ENCODE results near the gene GGN.
"Not testable (repeated sequence)": the region's sequence is repeated elsewhere in the genome, so short reads cannot be mapped to it uniquely, and the experiment has no call there.

The GGN gene, protein sequence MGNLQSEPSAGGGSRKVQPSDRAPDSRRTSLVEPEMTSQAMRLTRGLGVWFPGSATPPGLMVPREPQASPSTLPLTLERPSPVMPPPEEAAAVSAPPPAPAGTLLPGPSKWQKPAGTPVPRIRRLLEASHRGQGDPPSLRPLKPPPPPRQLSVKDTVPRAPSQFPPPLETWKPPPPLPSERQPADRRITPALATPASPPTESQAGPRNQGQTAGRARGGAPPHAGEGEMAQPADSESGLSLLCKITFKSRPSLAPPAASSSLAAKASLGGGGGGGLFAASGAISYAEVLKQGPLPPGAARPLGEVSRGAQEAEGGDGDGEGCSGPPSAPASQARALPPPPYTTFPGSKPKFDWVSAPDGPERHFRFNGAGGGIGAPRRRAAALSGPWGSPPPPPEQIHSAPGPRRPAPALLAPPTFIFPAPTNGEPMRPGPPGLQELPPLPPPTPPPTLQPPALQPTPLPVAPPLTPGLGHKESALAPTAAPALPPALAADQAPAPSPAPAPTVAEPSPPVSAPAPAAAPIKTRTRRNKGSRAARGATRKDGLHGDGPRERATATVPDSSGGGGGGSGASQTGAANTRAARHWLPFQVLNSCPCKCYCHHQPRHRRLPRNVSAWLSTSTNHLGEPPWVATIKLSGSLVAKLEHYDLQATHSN

DNA sequence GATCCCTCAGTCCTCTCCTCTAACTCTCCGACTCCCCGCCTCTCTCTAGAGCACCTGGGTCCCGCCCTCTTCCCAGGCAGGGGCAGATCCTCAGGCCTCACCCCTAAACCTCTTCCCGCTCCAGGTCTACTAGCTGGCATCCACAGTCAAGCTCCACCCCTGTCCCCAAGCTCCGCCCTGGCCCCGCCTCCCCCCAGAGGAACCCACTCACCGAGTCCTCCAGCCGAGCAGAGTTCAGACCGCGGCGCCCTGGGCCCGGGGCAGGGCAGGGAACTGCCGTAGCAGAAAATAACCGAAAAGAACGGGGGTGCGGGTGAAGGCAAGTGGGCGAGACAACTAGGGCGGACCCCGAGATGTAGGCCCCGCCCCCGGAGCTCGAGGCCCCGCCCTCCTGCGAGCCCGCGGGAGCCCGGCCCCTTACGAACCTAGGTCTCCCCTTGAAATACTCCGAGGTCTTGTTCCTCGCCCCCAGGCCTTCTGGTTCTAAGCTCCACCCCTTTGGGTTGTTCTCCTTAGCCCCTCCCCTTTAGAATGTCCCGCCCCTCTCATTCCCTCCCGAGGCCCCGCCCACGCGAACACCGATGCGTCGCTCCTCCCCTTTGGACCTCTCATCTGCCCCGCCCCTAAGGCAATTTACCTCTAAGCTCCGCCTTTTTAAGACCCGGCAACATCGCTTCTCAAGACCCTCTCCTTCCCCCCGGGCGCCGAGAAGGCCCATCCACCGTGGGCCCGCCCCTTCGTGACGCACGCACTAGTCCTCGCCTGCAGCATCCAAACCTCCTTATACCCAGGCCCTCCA, at the start of gene GGN:
Gene GGN, minus strand, starts transcription at position 485 of the 799 bp plus-strand sequence. CDS start 773 bp downstream, outside the sequence.
- peak; percentile 94 for DNase-seq

DNA sequence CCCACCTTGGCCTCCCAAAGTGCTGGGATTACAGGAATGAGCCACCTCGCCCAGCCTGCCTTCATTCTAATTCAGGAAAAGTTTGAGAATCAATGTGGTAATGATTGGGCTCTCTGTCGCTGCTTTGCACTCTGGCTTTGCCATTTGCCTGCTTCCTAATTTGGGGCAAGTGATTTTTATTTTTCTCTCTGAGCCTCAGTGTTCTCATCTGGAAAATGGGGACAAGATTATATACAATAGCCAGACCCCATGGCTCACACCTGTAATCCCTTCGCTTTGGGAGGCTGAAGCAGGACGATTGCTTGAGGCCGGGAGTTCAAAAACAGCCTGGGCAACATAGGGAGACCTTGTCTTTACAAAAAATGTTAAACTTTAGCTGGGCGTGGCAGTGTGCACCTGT, 49.5 kb upstream of the GGN start:
- no peak for DNase-seq

DNA sequence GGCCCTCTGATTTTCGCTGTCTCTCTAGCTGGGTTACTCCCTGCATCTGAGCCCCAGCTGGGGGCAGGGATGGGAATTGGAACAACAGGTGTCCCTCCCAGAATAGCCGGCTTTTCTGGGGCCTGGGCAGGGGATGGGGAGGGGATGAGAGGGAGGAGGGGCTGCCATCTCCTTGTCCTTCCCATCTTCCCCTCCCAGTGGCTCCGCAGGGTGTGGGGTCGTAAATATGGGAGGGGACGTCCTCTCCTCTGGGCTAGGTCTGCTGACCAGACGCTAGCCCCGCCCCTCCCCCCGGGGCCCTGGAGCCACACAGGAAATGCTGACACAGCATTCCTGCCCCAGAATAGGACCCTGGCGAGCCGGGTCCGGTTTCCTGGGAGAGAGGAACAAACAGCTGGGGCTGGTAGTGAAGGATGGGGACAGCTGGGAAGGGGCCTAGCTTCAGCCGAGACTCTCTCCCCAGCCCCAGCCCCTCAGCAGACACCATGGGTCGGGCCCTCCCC, 46.8 kb upstream of the GGN start:
- DNase-seq: no peak

DNA sequence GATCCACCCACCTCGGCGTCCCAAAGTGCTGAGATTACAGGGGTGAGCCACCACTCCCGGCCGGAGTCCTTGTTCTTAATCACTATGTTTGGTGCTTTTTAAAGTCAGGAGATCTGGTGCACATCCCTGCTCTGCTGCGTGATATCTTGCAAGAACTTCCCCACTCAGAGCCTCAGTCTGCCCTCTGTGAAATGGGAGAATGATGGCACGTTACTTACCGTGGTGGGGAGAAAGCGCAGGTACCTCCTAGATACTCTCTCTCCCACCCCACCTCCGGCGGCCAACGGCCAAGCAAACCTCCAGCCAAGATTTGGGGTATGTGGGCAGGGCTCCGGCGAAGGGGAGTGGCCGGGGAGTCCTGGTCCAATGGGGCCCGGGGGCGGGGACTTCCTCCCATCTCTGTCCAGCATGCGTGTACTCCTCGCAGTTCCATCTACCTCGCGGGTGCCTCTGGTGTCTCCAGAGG, 45.5 kb upstream of the GGN start, which contains the start of gene RYR1:
Gene RYR1, plus strand, starts transcription at position 424 of the 466 bp plus-strand sequence. CDS start 139 bp downstream, outside the sequence.
- DNase-seq: peak; percentile 15

DNA sequence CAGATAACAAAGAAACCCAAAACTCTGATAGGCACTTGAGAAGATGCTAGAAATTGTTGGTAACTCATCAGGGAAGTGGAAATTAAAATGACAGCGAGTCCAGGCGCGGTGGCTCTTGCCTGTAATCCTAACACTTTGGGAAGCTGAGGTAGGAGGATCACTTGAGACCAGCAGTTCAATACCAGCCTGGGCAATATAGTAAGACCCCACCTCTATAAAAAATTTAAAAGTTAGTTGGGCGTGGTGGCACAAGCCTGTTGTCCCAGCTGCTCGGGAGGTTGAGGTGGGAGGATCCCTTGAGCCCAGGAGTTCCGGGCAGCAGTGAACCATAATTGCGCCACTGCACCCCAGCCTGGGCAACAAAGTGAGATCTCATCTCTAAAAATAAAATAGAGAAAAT, 43.1 kb upstream of the GGN start:
- DNase-seq: no peak

DNA sequence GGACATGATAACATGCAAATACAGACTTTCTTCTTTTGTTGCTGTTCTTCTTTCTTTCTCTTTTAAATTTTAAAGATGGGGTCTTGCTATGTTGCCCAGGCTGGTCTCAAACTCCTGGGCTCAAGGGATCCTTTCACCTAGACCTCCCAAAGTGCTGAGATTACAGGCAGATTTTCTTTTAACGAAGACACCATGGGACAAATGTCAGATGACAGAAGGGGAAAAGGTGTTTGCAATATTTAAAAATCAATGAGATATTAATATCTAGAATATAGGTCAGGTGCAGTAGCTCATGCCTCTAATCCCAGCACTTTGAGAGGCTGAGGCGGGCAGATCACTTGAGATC, 42.0 kb upstream of the GGN start:
- DNase-seq: no peak

DNA sequence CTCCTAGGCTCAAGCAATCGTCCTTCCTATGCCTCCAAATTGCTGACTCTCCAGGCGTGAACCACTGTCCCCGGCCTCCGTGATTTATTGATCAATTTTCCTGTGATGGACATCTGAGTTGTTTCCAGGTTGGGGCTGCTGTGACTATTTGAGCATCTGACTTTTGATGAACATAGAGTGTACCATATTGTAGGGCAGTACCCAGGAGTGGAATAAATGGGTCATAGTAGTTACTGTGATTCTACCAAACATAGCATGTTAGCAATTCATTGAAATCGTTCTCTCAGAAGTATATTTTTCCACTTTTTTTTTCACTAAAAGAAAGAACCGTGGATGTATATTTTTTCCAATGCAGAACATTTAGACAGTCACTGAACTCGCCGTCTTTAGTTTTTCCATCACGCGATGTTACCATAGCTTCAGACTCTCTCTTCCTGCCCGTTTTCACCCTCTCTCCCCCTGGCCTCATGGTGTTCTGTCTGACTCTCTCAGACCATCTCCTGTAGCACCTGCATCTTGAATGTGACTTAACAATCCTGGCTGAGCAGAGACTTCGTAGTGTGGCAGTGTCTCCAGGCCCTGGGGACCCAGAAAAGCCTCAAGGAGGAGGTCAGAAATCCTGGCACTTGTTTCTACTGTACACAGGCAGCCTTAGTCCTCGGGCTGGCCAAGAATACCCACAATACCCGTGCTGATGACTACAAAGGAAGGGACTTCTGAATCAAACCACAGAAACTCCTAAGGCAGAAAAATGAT, 41.4 kb upstream of the GGN start:
- no peak for DNase-seq

DNA sequence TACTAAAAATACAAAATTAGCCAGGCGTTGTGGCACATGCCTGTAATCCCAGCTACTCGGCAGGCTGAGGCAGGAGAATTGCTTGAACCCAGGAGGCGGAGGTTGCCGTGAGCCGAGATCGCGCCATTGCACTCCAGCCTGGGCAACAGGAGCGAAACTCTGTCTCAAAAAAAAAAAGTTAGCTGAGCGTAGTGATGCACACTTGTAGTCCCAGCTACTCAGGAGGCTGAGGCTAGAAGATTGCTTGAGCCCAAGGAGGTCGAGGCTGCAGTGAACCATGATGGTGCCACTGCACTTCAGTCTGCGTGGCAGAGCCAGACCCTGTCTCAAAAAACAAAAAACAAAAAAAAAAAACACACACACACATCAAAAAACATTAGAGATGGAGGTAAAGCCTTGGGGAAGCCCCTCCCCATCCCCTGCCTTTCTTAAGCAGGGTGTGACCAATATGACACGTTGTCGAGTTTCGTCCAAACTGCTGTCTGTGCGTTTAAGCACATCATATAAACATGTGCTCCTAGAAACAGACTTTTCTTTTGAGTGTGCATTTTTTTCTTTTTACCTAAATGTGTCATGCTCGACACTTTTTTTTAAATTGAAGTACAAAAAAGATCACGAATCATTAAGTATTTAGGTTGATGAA, 39.3 kb upstream of the GGN start:
- DNase-seq: not testable (repeated sequence)

DNA sequence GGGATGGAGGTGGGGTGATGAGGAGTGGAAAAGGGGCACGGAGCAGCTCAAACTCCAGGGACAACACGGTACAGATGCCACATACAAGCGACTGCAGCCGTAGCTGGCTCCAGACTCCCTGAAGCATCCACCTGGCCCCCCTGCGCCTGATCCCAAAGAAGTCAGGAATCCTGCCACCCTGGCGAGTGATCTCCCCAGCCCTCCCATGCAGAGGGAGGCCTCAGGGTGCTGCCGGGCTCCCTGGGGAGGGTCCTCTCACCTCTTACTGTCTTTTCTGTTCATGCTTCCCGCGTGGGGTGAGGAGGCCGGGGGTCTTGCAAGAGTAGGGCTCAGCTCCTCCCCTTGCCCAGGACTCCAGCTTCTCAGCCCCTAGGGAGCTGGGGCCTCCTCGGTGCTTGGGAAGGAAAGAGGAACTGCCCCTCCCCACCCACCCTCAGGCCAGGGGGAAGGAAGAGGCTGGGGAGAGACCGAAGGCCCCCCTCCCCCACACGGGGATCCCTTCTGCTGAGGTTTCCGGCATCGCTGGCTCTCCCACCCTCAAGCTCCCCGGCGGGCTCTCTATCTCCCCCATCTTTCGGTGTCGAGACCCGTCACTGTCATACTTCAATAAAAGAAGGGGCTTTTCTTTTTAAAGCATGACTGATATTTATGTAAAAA, 38.1 kb upstream of the GGN start, which contains the start of gene RASGRP4:
Gene RASGRP4, minus strand, starts transcription at position 410 of the 657 bp plus-strand sequence. Its CDS starts 128 bp downstream, at position 282.
- DNase-seq: no peak

DNA sequence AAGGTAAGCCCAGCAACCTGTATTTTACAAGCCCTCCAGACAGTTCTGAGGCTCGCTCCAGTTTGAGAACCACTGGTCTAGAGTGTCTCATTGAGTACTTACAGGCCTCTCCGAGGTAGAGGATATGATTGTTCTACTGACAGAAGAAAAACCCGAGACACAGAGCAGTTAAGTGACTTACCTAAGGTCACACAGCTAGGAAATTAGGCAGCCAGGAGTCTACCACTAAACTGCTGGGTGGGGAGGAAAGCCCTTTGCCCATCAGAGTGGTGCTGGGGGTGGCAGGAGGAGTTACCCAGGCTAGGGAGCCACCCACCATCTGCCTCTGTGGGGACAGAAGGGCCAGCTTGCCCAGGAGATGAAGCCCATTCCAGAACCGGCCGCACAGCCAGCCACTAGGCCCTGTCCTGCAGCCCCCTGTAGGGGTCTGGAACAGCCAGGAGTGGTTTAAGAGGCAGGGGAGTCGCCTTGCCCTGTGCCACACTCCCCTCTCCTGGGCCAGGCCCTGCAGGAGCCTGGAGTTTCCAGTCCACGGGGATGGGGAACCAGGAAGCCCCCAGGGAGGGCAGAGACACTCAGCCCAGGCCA, 37.5 kb upstream of the GGN start:
- DNase-seq: no peak

DNA sequence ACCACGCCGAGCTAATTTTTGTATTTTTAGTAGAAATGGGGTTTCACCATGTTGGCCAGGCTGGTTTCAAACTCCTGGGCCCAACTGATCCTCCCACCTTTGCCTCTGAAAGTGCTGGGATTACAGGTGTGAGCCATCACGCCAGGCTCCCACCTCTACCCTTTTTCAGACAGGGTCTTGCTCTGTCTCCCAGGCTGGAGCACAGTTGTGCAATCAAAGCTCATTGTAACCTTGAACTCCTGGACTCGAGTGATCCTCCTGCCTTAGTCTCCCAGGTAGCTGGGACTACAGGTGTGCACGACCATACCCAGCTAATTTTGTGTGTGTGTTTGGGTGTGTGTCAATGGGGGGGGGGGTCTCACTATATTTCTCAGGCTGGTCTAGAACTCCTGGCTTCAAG, 36.4 kb upstream of the GGN start:
- DNase-seq: no peak

DNA sequence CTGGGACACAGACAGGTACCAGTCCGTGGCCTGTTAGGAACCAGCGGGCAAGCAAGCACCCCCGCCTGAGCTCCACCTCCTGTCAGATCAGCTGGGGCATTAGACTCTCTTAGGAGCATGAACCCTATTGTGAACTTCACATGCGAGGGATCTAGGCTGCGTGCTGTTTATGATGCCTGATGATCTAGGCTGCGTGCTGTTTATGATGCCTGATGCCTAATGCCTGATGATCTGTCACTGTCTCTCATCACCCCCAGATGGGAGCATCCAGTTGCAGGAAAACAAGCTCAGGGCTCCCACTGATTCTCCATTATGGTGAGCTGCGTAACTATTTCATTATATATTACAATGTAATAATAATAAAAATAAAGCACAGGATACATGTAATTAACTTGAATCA, 34.6 kb upstream of the GGN start:
- DNase-seq: no peak

DNA sequence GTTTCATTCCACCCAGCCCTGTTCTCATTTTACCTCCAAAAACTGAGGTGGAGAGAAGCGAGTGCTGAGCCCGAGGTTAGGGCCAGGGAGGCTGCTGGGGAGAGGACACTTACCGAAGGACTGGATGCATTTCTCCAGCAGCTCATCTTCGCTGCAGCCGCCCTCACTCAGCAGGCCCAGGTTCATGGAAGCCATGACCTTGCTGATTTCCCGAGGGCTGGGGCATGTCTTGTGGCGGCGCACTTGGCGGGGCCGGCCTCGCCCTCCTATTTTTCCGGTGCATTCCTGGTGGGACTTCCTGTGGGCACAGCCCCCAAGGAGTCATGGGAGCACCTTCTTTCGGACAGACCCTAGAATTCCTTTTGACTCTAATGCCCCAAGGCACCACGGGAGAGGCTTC, 34.0 kb upstream of the GGN start:
- DNase-seq: no peak

DNA sequence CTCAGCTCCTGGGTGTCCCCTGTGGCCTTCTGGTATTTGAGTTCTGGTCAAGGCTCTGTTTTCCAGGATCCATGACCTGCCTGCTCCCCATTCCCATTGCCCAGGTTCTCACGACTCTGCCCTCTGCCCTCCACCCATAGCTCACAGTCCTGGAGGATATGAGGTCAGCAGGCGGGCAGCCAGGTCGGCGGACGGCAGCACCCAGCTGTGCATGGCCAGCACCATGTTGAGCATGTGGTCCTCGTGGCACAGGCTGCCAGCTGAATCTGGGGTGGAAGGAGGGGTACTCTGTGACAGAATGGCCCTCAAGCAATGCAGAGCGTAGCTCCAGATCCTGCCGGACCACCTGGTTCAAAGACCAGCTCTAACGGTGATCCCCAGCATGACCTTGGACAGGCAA, 33.1 kb upstream of the GGN start:
- DNase-seq: no peak

DNA sequence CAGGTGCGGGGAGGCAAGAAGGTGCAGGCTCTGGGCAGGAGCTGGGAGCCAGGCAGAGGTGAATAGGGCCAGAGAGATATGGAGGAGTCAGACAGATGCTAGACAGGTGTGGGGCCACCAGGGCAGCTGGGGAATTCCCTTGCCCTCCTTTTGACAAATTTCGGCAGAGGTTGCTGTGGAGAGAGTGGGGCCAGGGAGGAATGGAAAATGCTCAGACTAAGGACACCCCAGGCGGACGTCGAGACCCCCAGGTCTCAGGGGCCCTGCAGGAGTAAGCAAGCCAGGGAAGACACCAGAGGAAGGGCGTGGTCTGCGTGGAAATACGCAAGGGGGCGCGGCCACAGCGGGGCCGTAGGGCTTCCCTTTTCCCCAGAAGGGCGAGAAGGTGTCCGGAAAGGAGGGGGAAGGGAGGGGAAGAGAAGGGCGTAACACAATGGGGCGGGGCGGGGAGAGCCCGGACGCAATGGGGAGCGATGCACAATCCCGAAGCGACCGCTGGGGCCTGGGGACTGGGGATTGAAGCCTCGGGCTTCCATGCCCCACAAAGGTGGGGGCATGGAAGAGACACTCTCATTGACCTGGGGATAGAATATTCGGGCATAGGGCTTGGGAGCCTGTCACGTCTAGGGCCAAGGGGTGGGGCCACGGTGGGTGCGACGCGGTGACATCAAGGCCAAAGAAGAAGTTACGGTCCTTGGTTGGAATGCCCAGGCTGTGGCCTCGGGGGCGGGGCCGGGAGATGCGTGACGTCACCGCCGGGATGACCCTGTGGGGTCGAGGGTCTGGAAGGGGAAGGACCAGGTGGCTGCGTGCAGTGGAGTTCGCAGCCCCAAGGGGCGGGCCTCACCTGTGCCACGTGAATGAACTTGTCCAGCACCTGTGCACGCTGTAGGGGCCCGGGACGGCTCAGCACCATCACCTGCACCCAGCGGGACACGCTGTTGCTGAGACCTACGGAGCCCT, 30.0 kb upstream of the GGN start:
- DNase-seq: no peak

DNA sequence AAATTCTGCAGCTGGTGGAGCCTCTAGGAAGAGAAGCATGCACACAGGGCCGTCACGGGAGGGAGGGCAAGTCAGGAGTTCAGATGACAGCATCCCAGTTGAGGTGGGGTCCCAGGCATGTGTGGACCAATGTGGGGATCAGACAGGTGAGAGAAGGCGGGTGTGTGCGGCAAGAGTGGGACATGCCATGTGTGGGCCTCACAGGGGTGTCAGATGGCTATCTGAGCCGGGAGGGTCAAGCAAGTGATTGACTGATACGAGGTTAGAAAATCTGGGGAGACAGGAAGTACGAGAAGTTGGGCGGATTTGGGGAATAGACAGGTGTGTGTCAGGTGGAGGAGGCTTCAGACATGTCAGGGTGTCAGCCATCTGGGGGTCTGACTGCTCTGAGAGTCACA, 29.3 kb upstream of the GGN start:
- DNase-seq: no peak

DNA sequence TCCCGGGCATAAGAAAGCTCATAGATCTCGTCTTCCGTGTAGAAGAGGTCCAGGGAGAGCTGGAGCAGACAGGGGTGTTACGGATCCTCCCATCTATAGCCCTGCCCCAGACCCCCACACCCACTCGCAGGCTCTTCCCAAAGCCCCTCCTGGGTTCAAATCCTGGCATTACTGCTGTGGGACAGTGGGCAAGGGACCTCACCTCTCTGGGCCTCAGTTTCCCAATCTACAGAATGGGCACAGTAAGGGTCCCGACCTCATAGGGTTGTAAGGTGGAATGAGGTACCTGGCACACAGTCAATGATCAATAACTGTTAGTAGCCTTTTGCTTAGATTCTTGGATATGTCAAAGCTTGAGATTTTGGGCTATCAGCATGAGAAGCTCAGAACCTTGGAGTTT, 25.6 kb upstream of the GGN start:
- no peak for DNase-seq

DNA sequence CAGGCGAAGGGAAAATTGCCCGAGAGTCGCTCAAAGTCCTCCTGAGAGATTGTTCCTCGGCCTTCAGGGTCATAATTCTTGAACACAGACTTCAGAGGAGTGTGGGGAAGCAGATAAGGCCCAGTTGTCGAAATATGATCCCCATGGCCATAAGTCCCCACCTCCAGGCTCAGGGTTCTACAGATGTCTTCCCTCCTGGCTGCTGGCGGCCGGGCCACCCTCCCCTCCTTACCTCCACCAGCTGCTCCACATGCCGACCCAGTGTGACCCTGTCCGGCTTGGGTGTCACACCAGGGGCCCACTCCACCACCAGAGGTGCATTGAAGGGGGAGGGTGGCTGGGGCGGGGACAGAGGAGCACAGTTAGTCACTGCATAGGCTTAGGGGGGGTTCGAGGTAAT, 25.1 kb upstream of the GGN start:
- no peak for DNase-seq

DNA sequence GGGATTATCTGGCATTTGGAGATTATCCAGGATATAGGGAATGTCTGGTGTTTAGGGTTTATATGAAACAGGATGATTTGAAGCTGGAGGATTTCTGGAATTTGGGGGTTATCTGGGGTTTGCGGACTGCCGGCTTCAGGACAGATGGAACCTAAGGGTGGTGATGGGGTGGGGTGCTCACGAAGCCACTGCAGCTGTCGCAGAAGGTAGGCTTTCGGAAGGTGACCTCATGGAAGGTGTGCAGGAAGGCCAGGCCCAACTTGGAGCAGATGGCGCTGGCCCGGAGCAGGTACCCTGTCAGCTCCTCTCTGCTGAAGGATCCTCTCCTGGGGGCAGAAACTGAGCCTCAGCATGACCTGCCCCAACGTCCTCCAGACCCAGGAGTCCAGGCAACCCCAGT, 24.7 kb upstream of the GGN start:
- DNase-seq: no peak

DNA sequence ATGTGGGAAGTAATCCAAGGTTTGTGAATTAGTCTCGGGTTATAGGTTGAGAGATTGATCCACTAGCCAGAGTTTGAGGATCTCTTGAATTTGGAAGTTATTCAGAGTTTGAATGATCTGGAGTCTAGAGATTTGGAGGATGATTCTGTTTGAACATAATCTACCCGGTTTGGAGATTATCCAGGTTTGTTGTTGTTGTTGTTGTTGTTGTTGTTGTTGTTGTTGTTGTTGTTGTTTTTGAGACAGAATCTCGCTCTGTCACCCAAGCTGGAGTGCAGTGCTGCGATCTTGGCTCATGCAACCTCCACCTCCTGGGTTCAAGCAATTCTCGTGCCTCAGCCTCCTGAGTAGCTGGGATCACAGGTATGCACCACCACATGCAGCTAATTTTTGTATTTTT, 24.1 kb upstream of the GGN start:
- DNase-seq: not testable (repeated sequence)
